ENCODE measurements around the gene TMEM80. TPM values are rescaled to one million over a fixed set of nuclear protein-coding genes. Genes with fewer than 3 reads are reported as not detected.

The TMEM80 gene
- total and polyA plus RNA-seq, 10 of the 15 experiments (the other 5 are each of a cell fraction or from before 2014, with no cell fraction given), result 6.7 to 30.9 (median 20.7) TPM

- RAD21 ChIA-PET (ENCODE audit: unreplicated experiment), result interaction anchor here (0.8 to 6.3 kb wide), 10 partner anchors 28 to 275 kb away, joined by 3 to 112 read pairs (median 6); partner anchors contain the start of genes DEAF1, IRF7, PHRF1 and TMEM80
- no peaks in the 10 kb centered on the region for H3K36me3 ChIP-seq (ENCODE audit: control insufficient read depth in 2 of 2, insufficient read depth in 2 of 2, low read length in 1 of 2)
- DNase-seq (ENCODE audit: low read depth, low spot score) (no peak), FAIRE-seq (peak; percentile 83), ATAC-seq (peak; percentile 25)
- POLR2A ChIA-PET, result interaction anchor here (0.6 to 8.2 kb wide), 3 partner anchors 10 to 187 kb away, joined by 3 to 72 read pairs (median 6); partner anchors contain the start of genes DEAF1 and TMEM80
- H2AFZ ChIP-seq (ENCODE audit: control insufficient read depth, low read depth, low read length), result no peak overlapping the region
- no TSS peak for BruUV-seq (replicated peaks)
- 0 out of 4 replicates have a peak, but pooled peaks cover 0 to 3% of the 10 kb centered on the region in 2 experiments for H3K27me3 ChIP-seq (replicated peaks in 1 of 2; ENCODE audit: control insufficient read depth in 2 of 2, insufficient read depth in 2 of 2, low read length in 1 of 2)
- WGBS (ENCODE audit: insufficient coverage, insufficient replicate concordance, low lambda C conversion rate, missing lambda C conversion rate), result 16% methylated on average over 7 of the region's 8 CpGs
- intact Hi-C loops (cut with micrococcal nuclease; ENCODE audit: unreplicated experiment) (loop anchor here (2.0 to 5.0 kb wide), 3 partner anchors 61 to 169 kb away; partner anchors contain the start of gene IRF7), in situ Hi-C loops (cut with MboI) (loop anchor here (10.0 kb wide), 1 partner anchor 59 kb away; no protein-coding TSS in a partner anchor)
- no peaks in the 10 kb centered on the region; the same call in 1 of the 2 replicates for H4K20me1 ChIP-seq (ENCODE audit: control insufficient read depth, insufficient read depth)
- H3K4me1 ChIP-seq (ENCODE audit: control insufficient read depth, insufficient read depth, low read length), result peaks cover 18% of the 10 kb centered on the region
- TF ChIP-seq POLR2AphosphoS2 (IDR thresholded peaks at IDR 0.05; ENCODE audit: low read depth, low read length) (no peak), HDGF (IDR thresholded peaks at IDR 0.05) (no peak), CTCF (IDR thresholded peaks at IDR 0.05 in 2 of 3, conservative IDR thresholded peaks at IDR 0.05 in 1 of 3; ENCODE audit: control insufficient read depth in 2 of 3, extremely low read depth in 1 of 3, insufficient read depth in 1 of 3, low read depth in 3 of 3, low read length in 3 of 3) (peak; percentile 62 to 79 (median 69)), NBN (IDR thresholded peaks at IDR 0.05) (no peak), RAD21 (IDR thresholded peaks at IDR 0.05; ENCODE audit: insufficient read depth, low read depth, low read length) (peak; percentile 88), SMC3 (IDR thresholded peaks at IDR 0.05; ENCODE audit: borderline replicate concordance, low read length) (peak; percentile 89), RUNX3 (IDR thresholded peaks at IDR 0.05; ENCODE audit: low read length) (peak; percentile 25; the same call in 1 of the 2 replicates), FOXK2 (IDR thresholded peaks at IDR 0.05) (no peak), GABPA (IDR thresholded peaks at IDR 0.05; ENCODE audit: low read depth) (no peak)
- H3K27ac ChIP-seq (ENCODE audit: control insufficient read depth, insufficient read depth), result no peak overlapping the region
- no peaks in the 10 kb centered on the region for H3K79me2 ChIP-seq (ENCODE audit: control insufficient read depth, insufficient read depth, low read length)
- CTCF ChIA-PET, result interaction anchor here (1.0 to 8.6 kb wide), 14 partner anchors 13 to 168 kb away, joined by 3 to 127 read pairs (median 4); partner anchors contain the start of genes DEAF1, LMNTD2, PHRF1 and RASSF7
- no peak overlapping the region for H3K9ac ChIP-seq (ENCODE audit: control insufficient read depth, insufficient read depth, low read length)
- peak overlapping the region; percentile 50; the same call in 1 of the 2 replicates for H3K4me3 ChIP-seq
- SMC1A ChIA-PET (ENCODE audit: uncharacterized antibody, unreplicated experiment), result interaction anchor here (0.7 to 1.9 kb wide), 4 partner anchors 27 to 169 kb away, joined by 3 to 11 read pairs (median 5); partner anchors contain the start of gene TMEM80
- peak overlapping the region; percentile 67; the same call in 1 of the 2 replicates for H3K4me2 ChIP-seq (ENCODE audit: control insufficient read depth, insufficient read depth)
- no peaks in the 10 kb centered on the region for H3K9me3 ChIP-seq (replicated peaks; ENCODE audit: control insufficient read depth, insufficient read depth, low read length)
Observed at GRCh38 chr11:723120-723883, 27.7 kb downstream of the TMEM80 start.

Data from GM12878 (cell line).